Lung microvascular endothelial cell (primary cell): Measurements from ENCODE around the gene MVB12B. TPM values are rescaled to one million over a fixed set of nuclear protein-coding genes. Genes with fewer than 3 reads are reported as not detected.

Source experiments
- DNase-seq, 2 donors: peaks; one replicate each; pipeline versions ENCODE4 v3.0.0 to v3.0.0-alpha.2; 2010; ENCODE audit warnings: low read depth in 2 of 2
- total RNA-seq: library from RNA; depleted of rRNA; stranded (reverse); fragments of >200 nt; gene quantifications from 2 replicates; pipeline ENCODE4 v1.2.1, GENCODE V29; 2014

MVB12B gene
- total RNA-seq, 1 donor from 2014 or later: 16.9 TPM

DNA sequence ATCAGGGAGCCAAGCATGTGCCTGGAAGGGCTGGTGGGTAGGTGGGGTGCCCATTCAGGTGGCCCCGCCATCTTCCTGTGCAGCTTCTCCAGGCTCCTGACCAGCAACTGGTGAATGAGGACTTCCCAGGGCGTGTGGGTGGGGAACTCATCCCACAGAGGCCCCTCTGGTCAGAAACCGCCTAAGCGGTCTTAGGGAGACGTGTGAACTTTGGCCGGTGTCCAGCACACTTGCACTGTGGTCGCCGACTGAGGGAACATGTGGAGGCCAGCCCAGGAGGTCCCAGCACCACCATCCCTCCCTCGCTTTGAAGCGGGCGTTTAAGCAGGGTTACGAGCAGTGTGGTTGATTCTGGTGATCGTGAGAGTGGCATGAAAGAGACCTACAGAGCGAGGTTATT, 77.8 kb downstream of the MVB12B start:
- no peak for DNase-seq

DNA sequence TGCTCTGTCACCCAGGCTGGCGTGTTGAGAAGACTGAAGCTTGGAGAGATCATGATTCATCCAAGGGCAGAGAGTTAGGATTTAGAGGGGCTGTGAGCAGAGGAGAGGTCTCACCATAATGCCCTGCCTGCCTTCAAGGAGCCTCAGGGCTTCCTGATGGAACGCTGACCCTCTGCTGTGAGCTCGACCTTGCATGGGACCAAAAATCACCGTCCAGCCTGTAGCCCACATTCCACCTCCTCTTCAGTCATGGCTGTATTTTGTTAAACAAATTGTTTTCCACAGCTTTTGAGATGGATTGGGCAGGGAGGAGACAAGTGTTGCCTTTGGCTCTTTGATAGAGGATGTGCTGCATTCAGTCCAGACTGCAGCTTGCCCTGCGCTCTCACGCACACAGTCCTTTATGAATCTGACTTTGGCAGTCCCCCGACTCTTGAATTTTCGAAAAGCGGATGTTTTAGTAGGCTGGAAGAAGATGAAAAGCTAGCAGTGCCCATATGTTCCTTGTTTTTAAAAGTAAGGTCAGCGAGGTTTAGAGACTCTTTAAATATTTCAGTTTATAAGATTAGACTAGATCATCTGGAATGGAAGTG, 79.5 kb downstream of the MVB12B start:
- peak in 1 of 2 donors; percentile 69 for DNase-seq

DNA sequence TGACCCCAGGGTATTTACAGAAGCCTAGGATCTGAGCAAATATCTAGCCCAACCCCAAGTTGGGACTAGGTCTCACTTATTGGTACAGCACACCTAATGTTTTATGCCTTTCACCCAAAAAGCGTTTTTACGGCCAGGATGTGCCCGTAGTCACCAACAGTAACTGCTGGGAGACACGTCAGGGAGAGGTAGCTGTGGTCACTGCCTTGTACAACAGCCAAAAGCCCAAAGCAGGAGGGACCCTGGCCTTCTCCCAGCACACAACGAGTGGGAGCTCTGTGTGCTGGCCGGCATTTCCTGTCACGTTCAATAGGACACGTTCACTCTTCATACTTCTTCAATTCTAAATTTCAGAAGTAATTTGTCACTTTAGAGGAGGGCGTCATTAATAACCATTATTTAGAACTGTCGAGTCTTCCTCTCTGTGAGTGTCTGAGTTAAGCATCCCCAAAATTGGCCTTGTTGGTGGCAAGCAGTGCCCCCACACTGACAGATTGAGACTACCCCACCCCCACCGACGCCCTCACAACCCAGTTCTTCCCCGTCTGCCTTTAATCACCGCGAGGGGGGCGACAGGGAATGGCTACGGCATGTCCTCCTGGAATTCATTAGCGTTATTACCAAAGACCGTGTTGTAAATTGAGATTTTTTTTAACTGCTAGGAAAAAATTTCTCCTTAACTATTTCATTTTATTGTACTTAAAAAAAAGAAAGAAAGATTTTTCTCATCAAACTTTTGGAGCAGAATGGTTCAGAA, 80.7 kb downstream of the MVB12B start:
- DNase-seq: peak in 1 of 2 donors; percentile 70

GRCh38 chr9:126408004-126408403, 81.4 kb downstream of the MVB12B start:
- DNase-seq: no peak

GRCh38 chr9:126410229-126410628, 83.6 kb downstream of the MVB12B start:
- no peak for DNase-seq

DNA sequence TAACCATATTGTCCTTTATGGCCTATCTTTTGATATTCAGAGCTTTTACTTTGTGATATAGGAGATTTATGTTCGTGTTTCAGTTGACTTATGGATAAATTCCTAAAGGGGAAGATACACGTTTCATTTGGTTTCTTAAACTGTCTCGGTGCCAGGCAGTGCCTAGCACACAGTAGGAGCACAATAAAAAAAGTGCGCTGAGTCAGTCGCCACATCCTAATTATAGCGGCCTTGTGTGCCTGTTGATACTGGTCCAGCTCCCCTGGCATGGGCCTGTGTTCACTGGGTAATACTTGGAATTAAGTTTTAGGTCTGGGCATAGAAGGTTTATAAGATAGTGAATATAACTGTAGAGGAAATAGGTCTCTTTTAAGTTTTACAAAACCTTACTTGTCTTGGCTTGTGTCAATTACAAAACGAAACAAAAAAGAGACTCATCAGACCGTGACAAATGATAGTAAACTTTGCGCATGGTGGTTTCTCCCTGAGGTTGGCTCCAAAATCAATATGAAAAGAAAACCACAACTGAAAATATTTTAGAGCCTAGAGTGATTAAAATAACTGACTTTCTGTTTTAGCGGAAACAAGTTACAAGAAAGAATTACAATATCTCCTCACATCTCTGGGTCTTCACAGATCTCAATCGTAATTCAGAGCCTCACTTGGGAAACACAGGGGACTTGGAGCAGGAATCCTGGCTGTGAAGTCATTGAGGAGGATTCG, 84.8 kb downstream of the MVB12B start:
- no peak for DNase-seq

DNA sequence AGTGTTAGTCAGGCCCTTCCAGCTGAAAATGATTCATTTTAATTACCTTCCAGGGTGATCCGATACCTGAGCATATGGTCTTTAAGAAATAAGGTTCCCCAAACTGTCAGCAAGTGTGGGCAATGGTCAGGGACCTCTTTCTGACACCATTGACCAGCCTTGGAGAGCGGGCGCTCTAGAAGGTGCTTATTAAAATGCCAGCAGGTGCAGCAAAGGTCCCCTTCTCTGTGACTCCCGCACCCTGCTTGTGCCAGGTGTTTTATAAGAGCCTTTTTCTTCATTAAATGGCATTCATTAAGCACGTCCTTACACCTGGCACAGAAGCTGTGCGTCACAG, 85.3 kb downstream of the MVB12B start:
- no peak for DNase-seq

DNA sequence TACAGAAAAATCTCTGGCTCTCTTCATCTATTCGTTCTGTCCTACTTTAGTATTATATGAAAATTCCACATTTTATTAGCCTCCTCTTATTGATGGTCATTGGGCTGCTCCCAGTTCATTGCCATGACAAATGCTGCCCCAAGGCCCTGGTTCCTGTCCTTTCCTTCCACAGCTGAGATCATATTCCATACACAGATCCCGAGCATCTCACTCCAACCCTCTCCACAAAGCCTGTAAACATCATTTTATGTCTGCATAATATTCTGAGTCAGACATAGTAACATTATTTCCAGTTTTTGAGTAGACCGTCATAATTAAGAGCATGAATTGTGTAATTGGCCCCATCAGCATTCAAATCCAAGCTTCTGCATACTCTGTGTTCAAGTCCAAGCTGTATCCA, 86.3 kb downstream of the MVB12B start:
- no peak for DNase-seq

DNA sequence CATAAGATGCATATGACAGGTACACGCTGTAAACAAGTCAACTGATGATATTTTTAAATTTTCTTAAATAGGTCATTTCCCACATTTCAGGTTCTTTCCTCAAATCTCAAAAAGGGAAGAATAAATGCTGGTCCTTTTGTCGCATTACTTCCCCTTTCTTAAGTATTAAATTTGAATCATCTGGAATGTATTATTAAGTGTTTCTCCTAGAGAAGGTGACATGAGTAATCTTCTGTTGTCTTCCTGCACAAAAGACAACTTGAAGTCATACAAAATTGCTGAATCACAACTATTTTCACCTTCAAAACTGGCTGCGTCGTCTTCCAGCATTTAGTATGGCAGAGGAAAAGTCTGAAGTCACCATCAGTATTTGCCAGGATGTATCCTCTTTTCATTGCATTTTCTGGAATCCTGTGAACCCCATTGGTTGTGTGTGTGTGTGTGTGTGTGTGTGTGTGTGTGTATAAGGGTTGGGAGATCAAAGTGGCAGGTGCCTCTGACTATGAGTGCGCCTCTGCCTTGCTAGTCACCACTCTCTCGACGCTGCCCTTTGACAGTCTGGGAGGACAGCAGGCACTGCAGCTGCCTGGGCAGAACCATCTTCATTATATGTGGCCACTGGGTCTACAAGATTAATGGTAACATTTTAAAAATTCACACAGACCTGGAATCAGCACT, 86.9 kb downstream of the MVB12B start:
- DNase-seq: no peak

DNA sequence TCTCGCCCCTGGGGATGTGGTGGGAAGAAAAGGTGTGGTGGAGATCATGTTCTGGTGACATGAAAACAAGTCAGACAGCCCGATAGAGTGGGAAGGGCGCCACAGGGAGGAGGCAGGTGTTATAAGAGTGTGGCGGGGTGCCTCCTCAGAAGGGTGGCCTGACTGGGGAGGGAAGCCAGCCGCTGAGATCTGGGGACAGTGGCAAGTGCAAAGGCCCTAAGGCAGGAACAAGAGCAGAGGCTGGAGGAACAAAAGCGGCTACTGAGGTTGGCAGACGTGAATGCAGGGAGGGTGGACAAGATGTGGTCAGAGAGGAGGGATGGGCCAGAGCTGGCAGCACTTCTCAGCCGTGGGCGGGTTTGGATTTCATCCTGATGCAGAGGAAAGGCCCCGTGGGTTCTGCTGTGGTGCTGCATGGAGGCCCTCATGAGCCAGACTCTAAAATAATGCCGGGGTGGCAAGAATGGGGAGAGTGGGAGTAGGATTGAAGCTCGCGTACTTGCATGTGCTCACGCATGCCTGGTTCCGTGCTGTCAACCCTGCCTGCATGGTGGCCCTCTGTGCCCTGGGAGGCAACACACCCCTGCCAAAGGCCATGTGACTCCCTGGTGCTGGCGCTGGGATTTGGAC, 89.2 kb downstream of the MVB12B start:
- DNase-seq: no peak

DNA sequence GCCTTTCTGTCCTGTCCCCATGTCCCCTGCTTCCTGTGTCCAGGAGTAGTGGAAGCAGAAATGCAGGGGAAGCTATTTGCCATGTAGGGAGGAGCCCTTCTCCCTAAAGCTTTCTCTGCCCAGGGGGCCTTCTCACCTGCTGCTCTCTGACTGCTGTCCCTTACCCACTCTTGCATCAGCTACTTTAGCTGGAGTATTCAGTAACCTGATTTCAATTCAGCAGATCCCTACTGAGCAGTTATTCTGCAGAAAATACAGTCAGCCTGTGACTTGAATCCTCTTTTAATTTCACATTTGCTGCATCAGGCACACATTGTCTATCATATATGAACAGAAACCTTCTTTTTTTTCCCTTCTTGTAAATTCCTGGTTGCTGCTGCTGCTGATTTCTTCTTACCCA, 90.4 kb downstream of the MVB12B start:
- no peak for DNase-seq

GRCh38 chr9:126417684-126418083, 91.1 kb downstream of the MVB12B start:
- no peak for DNase-seq

GRCh38 chr9:126418608-126419007, 92.0 kb downstream of the MVB12B start:
- no peak for DNase-seq

- DNase-seq: no peak
Observed at GRCh38 chr9:126419475-126419874, 92.8 kb downstream of the MVB12B start.

DNA sequence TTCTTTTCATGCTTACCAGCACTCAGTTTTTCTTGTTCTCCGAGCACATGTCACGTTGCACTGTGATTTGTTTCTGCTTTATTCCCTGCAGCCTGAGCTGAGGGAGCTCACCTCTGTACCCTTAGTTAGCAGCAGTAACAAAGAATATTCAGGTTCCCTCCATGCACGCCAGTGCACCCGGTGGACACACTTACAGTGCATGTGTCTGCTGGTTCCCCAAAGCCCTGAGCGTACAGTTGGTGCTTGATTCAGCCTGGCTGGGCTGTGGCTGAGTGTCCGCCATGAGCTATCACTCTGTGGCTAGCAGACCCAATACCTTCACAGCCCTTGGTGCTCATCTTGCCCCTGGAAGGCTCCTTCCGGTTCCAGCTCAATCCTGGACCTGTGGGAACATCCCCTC, 93.5 kb downstream of the MVB12B start:
- DNase-seq: no peak

DNA sequence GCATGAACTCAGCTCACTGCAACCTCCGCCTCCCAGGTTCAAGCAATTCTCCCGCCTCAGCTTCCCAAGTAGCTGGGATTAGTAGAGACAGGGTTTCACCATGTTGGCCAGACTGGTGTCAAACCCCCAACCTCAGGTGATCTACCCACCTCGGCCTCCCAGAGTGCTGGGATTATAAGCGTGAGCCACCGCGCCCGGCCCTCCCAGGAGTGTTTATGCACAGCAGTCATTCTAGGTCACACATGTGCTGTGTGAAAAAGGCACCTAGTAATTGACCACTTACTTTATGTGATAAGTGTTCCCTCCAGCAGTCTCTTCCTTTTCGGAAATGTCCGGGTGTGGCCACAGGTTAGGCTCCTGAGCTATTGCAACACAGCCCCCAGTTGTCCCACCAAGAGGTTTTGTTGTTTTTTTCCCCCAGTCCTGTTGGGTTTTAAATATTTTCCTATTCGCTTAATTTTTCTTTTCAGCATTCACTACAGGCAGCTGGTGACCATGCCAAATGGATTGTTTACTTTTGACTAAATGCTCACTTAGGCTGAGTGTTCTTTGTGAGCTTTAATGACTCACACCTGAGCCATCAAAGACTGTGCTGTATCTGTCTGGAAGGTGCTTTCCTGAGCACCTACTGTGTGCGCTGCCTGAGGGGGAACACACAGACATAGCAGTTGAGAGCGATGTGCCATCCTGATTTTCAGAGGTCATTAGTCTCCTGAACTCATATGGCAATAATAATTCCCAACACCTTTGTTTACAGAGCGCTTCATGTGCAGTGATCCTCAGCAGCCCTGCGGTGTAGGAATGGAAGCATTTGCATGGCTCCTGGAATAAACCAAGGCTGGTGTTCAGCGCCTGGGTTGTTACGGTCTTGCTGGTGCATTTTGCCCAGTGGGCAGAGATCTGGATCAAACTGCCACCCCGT, 94.3 kb downstream of the MVB12B start:
- peak in 1 of 2 donors; percentile 30 for DNase-seq

DNA sequence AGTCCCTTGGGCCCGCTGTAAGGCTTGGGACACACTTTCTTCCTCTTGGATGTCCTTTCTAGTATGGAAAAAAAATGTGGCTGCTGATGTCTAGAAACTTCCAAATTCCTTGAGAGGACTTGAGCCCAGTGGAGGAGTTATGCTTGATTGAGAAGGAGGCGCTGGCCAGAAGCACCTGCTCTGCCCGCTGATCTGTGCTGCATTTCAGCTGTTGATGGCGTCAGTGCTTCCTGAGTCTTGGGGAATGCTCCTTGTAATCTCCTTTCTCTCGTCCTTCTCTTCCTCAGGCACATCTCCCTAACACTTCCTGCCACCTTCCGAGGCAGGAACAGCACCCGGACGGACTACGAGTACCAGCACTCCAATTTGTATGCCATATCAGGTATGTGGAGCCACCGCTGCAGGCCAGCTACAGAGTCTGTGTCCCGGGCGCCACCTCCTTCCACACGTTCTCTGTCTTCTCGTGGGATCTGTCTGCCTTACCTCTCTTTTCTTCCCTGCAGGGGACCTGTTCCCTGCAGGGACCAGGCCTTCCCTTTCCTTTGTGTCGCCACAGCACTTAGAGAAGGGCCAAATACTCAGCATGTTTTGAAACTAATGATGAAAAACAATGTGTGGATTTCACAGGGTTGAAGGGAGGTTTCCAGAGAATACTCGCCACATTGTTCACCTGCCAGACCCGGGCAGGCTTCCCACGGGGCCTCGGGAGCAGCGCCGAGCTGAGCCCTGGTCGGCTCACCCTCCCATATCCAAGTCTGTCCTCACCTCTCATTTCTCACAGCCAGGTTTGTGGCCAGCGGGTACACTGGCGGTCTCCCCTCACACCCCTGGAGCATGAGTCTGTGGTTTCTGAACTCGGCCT, 95.2 kb downstream of the MVB12B start:
- no peak for DNase-seq

DNA sequence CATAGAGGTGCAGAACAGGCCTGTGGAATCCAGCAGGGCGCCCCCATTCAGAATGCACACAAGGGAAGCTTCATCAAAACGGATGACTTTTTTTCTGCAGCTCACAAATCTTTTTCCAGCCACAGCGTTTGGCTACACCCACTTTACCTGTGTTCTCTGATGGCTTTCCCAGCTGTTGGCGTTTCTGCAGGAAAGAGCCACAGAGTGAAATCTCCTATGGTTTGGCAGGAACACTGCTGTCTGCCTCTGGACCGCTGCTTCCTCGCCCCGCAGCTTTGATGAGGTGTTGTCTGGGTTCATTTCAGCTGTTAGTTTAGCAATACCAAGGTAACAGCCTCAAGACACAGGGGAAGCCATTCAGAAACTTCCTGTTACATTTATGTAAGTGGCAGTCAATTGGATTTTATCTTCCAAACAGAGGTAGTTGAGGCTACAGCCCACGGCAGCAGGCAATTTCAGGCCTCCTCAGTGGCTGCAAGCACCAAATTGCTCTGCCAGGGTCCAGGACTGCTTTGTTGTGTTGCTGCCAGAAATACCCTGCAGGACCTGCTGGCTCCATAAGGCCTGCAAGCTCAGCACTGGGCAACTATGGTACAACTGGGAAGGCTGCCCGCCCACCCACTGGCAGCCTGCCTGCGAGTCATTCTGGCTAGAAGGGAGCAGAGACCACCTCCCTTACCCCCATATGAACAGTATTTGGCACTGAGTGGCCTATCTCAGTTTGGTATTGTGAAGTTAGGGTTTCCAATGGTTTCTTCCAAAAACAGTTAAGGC, 96.7 kb downstream of the MVB12B start:
- no peak for DNase-seq

GRCh38 chr9:126423916-126424185, 97.2 kb downstream of the MVB12B start:
- DNase-seq: no peak
